Heart left ventricle (tissue), 16 donors: ENCODE results near the gene SUSD6. TPM values are rescaled to one million over a fixed set of nuclear protein-coding genes. Genes with fewer than 3 reads are reported as not detected.

Experiments used
- ATAC-seq, 4 donors: fragments of 200-7000 bp; cut with Tn5 transposase; one replicate each; pipeline ENCODE4 v1.9.1; 2020 to 2022; ENCODE audit warnings: moderate library complexity in 4 of 4, mild to moderate bottlenecking in 3 of 4, moderate number of reproducible peaks in 1 of 4
- DNase-seq, 5 donors: peaks; one replicate each; pipeline ENCODE4 v3.0.0-alpha.2; 2020
- H3K27ac ChIP-seq, 12 donors: fragments of 200-600 bp; sonication (generic) in 4 of 12; one replicate each; pipeline versions ENCODE4 v1.5.0 to v1.8.0; 2016 to 2022; ENCODE audit warnings: mild to moderate bottlenecking in 2 of 12
- H3K27me3 ChIP-seq, 9 donors: fragments of 200-600 bp; sonication (generic) in 2 of 9; one replicate each; pipeline versions ENCODE4 v1.5.1 to v1.8.0; 2016 to 2022; ENCODE audit warnings: mild to moderate bottlenecking in 3 of 9
- H3K36me3 ChIP-seq, 9 donors: fragments of 200-600 bp; sonication (generic) in 2 of 9; one replicate each; pipeline versions ENCODE4 v1.5.0 to v1.8.0; 2018 to 2022; ENCODE audit warnings: mild to moderate bottlenecking in 2 of 9
- H3K4me1 ChIP-seq, 12 donors: fragments of 200-600 bp; sonication (generic) in 4 of 12; one replicate each; pipeline versions ENCODE4 v1.5.0 to v1.8.0; 2016 to 2022; ENCODE audit warnings: mild to moderate bottlenecking in 3 of 12
- H3K4me3 ChIP-seq, 12 donors: fragments of 200-600 bp; sonication (generic) in 4 of 12; one replicate each; pipeline versions ENCODE4 v1.5.0 to v1.8.0; 2017 to 2022; ENCODE audit warnings: mild to moderate bottlenecking in 9 of 12, moderate library complexity in 4 of 12
- H3K9me3 ChIP-seq, 12 donors: fragments of 200-600 bp; sonication (generic) in 4 of 12; one replicate each; pipeline versions ENCODE4 v1.5.0 to v1.8.0; 2016 to 2022; ENCODE audit warnings: mild to moderate bottlenecking in 1 of 12
- POLR2A ChIP-seq, 2 donors: fragments of 450-650 bp; IDR thresholded peaks; one replicate each; pipeline ENCODE4 v1.6.1; 2017; ENCODE audit warnings: antibody characterized with exemption in 2 of 2, mild to moderate bottlenecking in 2 of 2, moderate library complexity in 2 of 2
- WGBS, 4 donors: extraction: QIAGEN DNeasy Blood & Tissue Kit in 2 of 4; methylation state at CpG; one replicate each; pipeline versions ENCODE4 v1.1.5 to v1.1.7; 2013 to 2018; 5-methylcytosine and 5-hydroxymethylcytosine counted together
- intact Hi-C, 10 donors: fragments of 100-400 bp; cut with DNase I; formaldehyde crosslinking; loops; one replicate each; pipeline versions ENCODE4 v1.11.1 to v1.14.2; 2022
- polyA plus RNA-seq, 2 donors: library from polyadenylated mRNA; stranded (reverse); fragments of 200-250 nt; gene quantifications; one replicate each; pipeline ENCODE4 v1.2.3, GENCODE V29; 2013
- total RNA-seq, 9 donors: library from RNA; depleted of rRNA in 2 of 9; stranded (reverse); fragments of >200 nt in 2 of 9; fragmentation: NEBNext Ultra II Directional in 3 of 9; extraction: Animal tissue kit (Norgen Biotek cat#: 25700) in 3 of 9; gene quantifications; one replicate each; pipeline versions ENCODE4 v1.1.0 to v1.2.4, GENCODE V29; 2016 to 2023
- TF ChIP-seq, protein P1 (sequence below), 12 donors: fragments of 200-600 bp; sonication (generic) in 4 of 12; IDR thresholded peaks; one replicate each; pipeline versions ENCODE4 v1.5.0 to v1.8.0; 2018 to 2022; ENCODE audit warnings: antibody characterized with exemption in 12 of 12, mild to moderate bottlenecking in 5 of 12
- donor health status: ischemic (EF 13 %, LVEDD 7.1; RV severe dilation, severe dysfunction).
- donor health status: healthy with polysubstance abuse.
- donor health status: DM: no; HTN: yes; CAD: no.
- donor health status: DM: no; HTN: no; CAD: no.
- donor health status: ischemic (EF 25% LVEDD 6.9; RV normal size, moderate dysfunction).
- donor health status: ischemic (EF 25% LVEDD 5.7; RV mildly dilated, moderate dysfunction).
- donor health status: healthy.
- donor health status: DM: yes; HTN: yes; CAD: no.
- donor health status: ischemic (EF 35%, LVEDD 5.7; RV mildly dilated, moderate dysfunction).
- donor health status: nonischemic (EF 11% LVEDD 7.7; RV severe dilation, severe dysfunction).
- donor health status: DM: yes; HTN: yes; CAD: no.
- donor health status: PGD.
- donor health status: ischemic (EF 29% LVEDD 5.4; RV normal size, mild dysfunction).
- donor health status: nonischemic (EF 23%, LVEDD 6.1; RV moderate dilation, normal function).

SUSD6 gene
- total and polyA plus RNA-seq, 11 donors = 5.8 to 49.2 (median 24.5) TPM

- DNase-seq = no peak
- no peaks in the 10 kb centered on the region for H3K9me3 ChIP-seq
- intact Hi-C loops = no loop called here
- 73 to 93% (median 78%) methylated on average over 3 of the region's 3 CpGs for whole genome bisulfite sequencing, 4 donors
- H3K36me3 ChIP-seq = no peaks in the 10 kb centered on the region
- H3K4me3 ChIP-seq = no peak overlapping the region
- H3K4me1 ChIP-seq = peaks cover 0 to 4% (median 0%) of the 10 kb centered on the region in 12 donors
- TF ChIP-seq, protein P1, sequence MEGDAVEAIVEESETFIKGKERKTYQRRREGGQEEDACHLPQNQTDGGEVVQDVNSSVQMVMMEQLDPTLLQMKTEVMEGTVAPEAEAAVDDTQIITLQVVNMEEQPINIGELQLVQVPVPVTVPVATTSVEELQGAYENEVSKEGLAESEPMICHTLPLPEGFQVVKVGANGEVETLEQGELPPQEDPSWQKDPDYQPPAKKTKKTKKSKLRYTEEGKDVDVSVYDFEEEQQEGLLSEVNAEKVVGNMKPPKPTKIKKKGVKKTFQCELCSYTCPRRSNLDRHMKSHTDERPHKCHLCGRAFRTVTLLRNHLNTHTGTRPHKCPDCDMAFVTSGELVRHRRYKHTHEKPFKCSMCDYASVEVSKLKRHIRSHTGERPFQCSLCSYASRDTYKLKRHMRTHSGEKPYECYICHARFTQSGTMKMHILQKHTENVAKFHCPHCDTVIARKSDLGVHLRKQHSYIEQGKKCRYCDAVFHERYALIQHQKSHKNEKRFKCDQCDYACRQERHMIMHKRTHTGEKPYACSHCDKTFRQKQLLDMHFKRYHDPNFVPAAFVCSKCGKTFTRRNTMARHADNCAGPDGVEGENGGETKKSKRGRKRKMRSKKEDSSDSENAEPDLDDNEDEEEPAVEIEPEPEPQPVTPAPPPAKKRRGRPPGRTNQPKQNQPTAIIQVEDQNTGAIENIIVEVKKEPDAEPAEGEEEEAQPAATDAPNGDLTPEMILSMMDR (IDR thresholded peaks at IDR 0.05) = no peak
- TF ChIP-seq POLR2A (IDR thresholded peaks at IDR 0.05) = no peak
- ATAC-seq = no peak
- H3K27me3 ChIP-seq = no peaks in the 10 kb centered on the region
- no peak overlapping the region for H3K27ac ChIP-seq
Observed at GRCh38 chr14:69756298-69756697, 144.9 kb downstream of the SUSD6 start.

- Histone ChIP-seq H3K36me3 (no peaks in the 10 kb centered on the region), H3K9me3 (no peaks in the 10 kb centered on the region), H3K4me1 (peaks cover 0 to 4% (median 0%) of the 10 kb centered on the region in 12 donors), H3K27me3 (no peaks in the 10 kb centered on the region), H3K4me3 (no peak overlapping the region), H3K27ac (no peak overlapping the region)
- intact Hi-C loops = no loop called here
- 38 to 56% (median 49%) methylated on average over 1 of the region's 1 CpG for WGBS, 4 donors
- no peak for TF ChIP-seq POLR2A (IDR thresholded peaks at IDR 0.05)
- TF ChIP-seq, protein P1 (IDR thresholded peaks at IDR 0.05) = no peak
- DNase-seq (no peak), ATAC-seq (peak in 1 of 4 donors; percentile 48)
Observed at GRCh38 chr14:69760810-69761209, 149.4 kb downstream of the SUSD6 start.

- H3K27me3 ChIP-seq = no peaks in the 10 kb centered on the region
- H3K27ac ChIP-seq = no peak overlapping the region
- H3K4me3 ChIP-seq = no peak overlapping the region
- TF ChIP-seq POLR2A (IDR thresholded peaks at IDR 0.05) = no peak
- TF ChIP-seq, protein P1 (IDR thresholded peaks at IDR 0.05) = no peak
- H3K4me1 ChIP-seq = peaks cover 0 to 22% (median 14%) of the 10 kb centered on the region in 12 donors
- intact Hi-C loops = no loop called here
- WGBS, 4 donors = 80 to 84% (median 82%) methylated on average over 6 of the region's 6 CpGs
- H3K36me3 ChIP-seq = peaks cover 2 to 11% (median 10%) of the 10 kb centered on the region in 9 donors
- no peaks in the 10 kb centered on the region for H3K9me3 ChIP-seq
- no peak for DNase-seq
- ATAC-seq = no peak
Observed at GRCh38 chr14:69763761-69764510, 152.5 kb downstream of the SUSD6 start.

Other genes with a start within 250 kb of the SUSD6 start
- gene ERH, start 213.3 kb upstream of the SUSD6 start, total RNA-seq = 100 to 1,000 TPM in 7 of 9 donors, 10 to 100 TPM in 2; 44.3 to 147 (median 128) TPM
- 100 to 1,000 TPM; 111 to 143 TPM for gene ERH, start 213.3 kb upstream of the SUSD6 start, polyA plus RNA-seq
- 10 to 100 TPM; 16.9 to 37.5 (median 25.5) TPM for gene SLC39A9, start 212.9 kb upstream of the SUSD6 start, total RNA-seq
- gene SLC39A9, start 212.9 kb upstream of the SUSD6 start, polyA plus RNA-seq = 10 to 100 TPM in 1 of 2 donors, 1 to 10 TPM in 1; 7.2 to 26.9 TPM
- gene PLEKHD1, start 126.9 kb upstream of the SUSD6 start, total RNA-seq = under 1 TPM in 6 of 9 donors, not detected in 3; 0.08 to 0.45 (median 0.14) TPM
- gene PLEKHD1, start 126.9 kb upstream of the SUSD6 start, polyA plus RNA-seq = under 1 TPM in 1 of 2 donors, not detected in 1; 0.04 TPM
- not detected for gene CCDC177, start 36.7 kb upstream of the SUSD6 start, total RNA-seq
- under 1 TPM in 1 of 2 donors, not detected in 1; 0.06 TPM for gene CCDC177, start 36.7 kb upstream of the SUSD6 start, polyA plus RNA-seq
- 100 to 1,000 TPM in 7 of 9 donors, 10 to 100 TPM in 2; 63.8 to 197 (median 176) TPM for gene SRSF5, start 155.5 kb downstream of the SUSD6 start, total RNA-seq
- 100 to 1,000 TPM; 157 to 186 TPM for gene SRSF5, start 155.5 kb downstream of the SUSD6 start, polyA plus RNA-seq
- gene SLC10A1, start 185.6 kb downstream of the SUSD6 start, total RNA-seq = not detected
- gene SLC10A1, start 185.6 kb downstream of the SUSD6 start, polyA plus RNA-seq = not detected